ENCODE data around the gene GNB3.

Gene GNB3

DNA sequence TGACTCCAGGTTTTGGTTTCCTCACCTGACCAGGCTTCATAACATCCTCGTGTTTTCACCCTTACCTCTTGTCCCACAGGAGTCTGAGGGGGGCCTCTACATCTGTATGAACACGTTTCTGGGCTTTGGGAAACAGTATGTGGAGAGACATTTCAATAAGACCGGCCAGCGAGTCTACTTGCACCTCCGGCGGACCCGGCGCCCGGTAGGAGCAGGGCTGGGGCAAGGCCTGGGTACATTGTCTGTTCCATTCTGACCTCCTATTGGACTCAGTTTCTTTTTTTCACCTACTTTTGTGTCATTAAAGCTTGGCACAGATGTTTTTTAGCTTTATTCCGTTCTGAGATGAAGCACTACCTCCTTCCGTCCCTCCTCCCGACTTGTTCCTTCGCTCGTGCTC, 14.6 kb downstream of the GNB3 start:
- H3K9me3 ChIP-seq (ENCODE audit: severe bottlenecking): no peaks in the 10 kb centered on the region
- DNase-seq (ENCODE audit: low spot score) (no peak), ATAC-seq (ENCODE audit: low read depth) (no peak)
- H3K27ac ChIP-seq (ENCODE audit: poor library complexity, severe bottlenecking): no peak overlapping the region
- TF ChIP-seq CTCF (IDR thresholded peaks at IDR 0.05; ENCODE audit: poor library complexity, severe bottlenecking): no peak
- H3K27me3 ChIP-seq (ENCODE audit: insufficient read depth, poor library complexity, severe bottlenecking): no peaks in the 10 kb centered on the region
- no peaks in the 10 kb centered on the region for H3K4me1 ChIP-seq (ENCODE audit: insufficient read depth, poor library complexity, severe bottlenecking)
- peaks cover 47% of the 10 kb centered on the region for H3K36me3 ChIP-seq (ENCODE audit: low read depth)
- H3K4me3 ChIP-seq (ENCODE audit: severe bottlenecking): no peak overlapping the region

GRCh38 chr12:6858799-6859198, 18.1 kb downstream of the GNB3 start:
- H3K27me3 ChIP-seq (ENCODE audit: insufficient read depth, poor library complexity, severe bottlenecking): no peaks in the 10 kb centered on the region
- no peak for DNase-seq (ENCODE audit: low spot score)
- H3K36me3 ChIP-seq (ENCODE audit: low read depth): peaks cover 56% of the 10 kb centered on the region
- ATAC-seq (ENCODE audit: low read depth): no peak
- H3K27ac ChIP-seq (ENCODE audit: poor library complexity, severe bottlenecking): no peak overlapping the region
- no peaks in the 10 kb centered on the region for H3K9me3 ChIP-seq (ENCODE audit: severe bottlenecking)
- no peak overlapping the region for H3K4me3 ChIP-seq (ENCODE audit: severe bottlenecking)
- H3K4me1 ChIP-seq (ENCODE audit: insufficient read depth, poor library complexity, severe bottlenecking): no peaks in the 10 kb centered on the region
- no peak for TF ChIP-seq CTCF (IDR thresholded peaks at IDR 0.05; ENCODE audit: poor library complexity, severe bottlenecking)

DNA sequence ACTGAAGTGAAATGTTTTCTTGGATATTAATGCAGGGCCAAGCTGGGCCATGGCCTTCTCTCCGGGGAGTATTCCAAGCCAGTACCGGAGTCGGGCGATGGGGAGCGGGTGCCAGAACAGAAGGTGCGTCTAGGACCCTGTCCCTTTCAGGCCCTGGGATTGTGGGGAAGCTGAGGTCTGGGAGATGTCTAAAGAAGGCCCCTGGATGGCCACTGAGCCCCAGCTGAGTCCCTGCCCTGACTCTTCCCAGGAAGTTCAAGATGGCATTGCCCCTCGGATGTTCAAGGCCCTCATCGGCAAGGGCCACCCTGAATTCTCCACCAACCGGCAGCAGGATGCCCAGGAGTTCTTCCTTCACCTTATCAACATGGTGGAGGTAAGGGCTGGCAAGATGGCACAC, 19.4 kb downstream of the GNB3 start:
- H3K36me3 ChIP-seq (ENCODE audit: low read depth): peaks cover 67% of the 10 kb centered on the region
- no peak for ATAC-seq (ENCODE audit: low read depth)
- no peak overlapping the region for H3K27ac ChIP-seq (ENCODE audit: poor library complexity, severe bottlenecking)
- H3K4me1 ChIP-seq (ENCODE audit: insufficient read depth, poor library complexity, severe bottlenecking): no peaks in the 10 kb centered on the region
- H3K27me3 ChIP-seq (ENCODE audit: insufficient read depth, poor library complexity, severe bottlenecking): no peaks in the 10 kb centered on the region
- no peak overlapping the region for H3K4me3 ChIP-seq (ENCODE audit: severe bottlenecking)
- H3K9me3 ChIP-seq (ENCODE audit: severe bottlenecking): no peaks in the 10 kb centered on the region
- no peak for DNase-seq (ENCODE audit: low spot score)
- TF ChIP-seq CTCF (IDR thresholded peaks at IDR 0.05; ENCODE audit: poor library complexity, severe bottlenecking): no peak

GRCh38 chr12:6860942-6861341, 20.2 kb downstream of the GNB3 start:
- DNase-seq (ENCODE audit: low spot score) (no peak), ATAC-seq (ENCODE audit: low read depth) (no peak)
- no peak overlapping the region for H3K27ac ChIP-seq (ENCODE audit: poor library complexity, severe bottlenecking)
- no peaks in the 10 kb centered on the region for H3K27me3 ChIP-seq (ENCODE audit: insufficient read depth, poor library complexity, severe bottlenecking)
- no peaks in the 10 kb centered on the region for H3K9me3 ChIP-seq (ENCODE audit: severe bottlenecking)
- no peak overlapping the region for H3K4me3 ChIP-seq (ENCODE audit: severe bottlenecking)
- no peak for TF ChIP-seq CTCF (IDR thresholded peaks at IDR 0.05; ENCODE audit: poor library complexity, severe bottlenecking)
- H3K36me3 ChIP-seq (ENCODE audit: low read depth): peaks cover 62% of the 10 kb centered on the region
- no peaks in the 10 kb centered on the region for H3K4me1 ChIP-seq (ENCODE audit: insufficient read depth, poor library complexity, severe bottlenecking)

DNA sequence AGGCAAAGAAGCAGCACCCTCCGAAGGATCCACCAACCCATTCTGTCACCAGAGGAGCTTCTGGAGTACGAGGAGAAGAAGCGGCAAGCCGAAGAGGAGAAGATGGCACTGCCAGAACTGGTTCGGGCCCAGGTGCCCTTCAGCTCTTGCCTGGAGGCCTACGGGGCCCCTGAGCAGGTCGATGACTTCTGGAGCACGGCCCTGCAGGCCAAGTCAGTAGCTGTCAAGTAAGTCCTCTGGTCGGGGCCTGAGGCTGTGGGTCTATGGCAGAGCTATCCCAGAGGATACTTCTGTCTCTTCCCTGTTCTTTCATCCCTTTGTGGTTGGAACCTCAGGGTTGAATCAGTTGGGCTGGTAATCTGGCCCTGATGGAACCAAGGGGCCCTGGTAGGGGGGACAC, 20.7 kb downstream of the GNB3 start:
- no peak overlapping the region for H3K4me3 ChIP-seq (ENCODE audit: severe bottlenecking)
- no peaks in the 10 kb centered on the region for H3K9me3 ChIP-seq (ENCODE audit: severe bottlenecking)
- TF ChIP-seq CTCF (IDR thresholded peaks at IDR 0.05; ENCODE audit: poor library complexity, severe bottlenecking): no peak
- peaks cover 65% of the 10 kb centered on the region for H3K36me3 ChIP-seq (ENCODE audit: low read depth)
- no peak overlapping the region for H3K27ac ChIP-seq (ENCODE audit: poor library complexity, severe bottlenecking)
- H3K4me1 ChIP-seq (ENCODE audit: insufficient read depth, poor library complexity, severe bottlenecking): no peaks in the 10 kb centered on the region
- DNase-seq (ENCODE audit: low spot score) (no peak), ATAC-seq (ENCODE audit: low read depth) (no peak; the same call in 2 of the 3 replicates)
- no peaks in the 10 kb centered on the region for H3K27me3 ChIP-seq (ENCODE audit: insufficient read depth, poor library complexity, severe bottlenecking)
